ENCODE measurements around the gene TTYH1. TPM values are rescaled to one million over a fixed set of nuclear protein-coding genes. Genes with fewer than 3 reads are reported as not detected.

Gene TTYH1
- polyA plus RNA-seq, 2 of the 4 experiments (the other 2 are of a cell fraction) = 0.15 to 0.31 TPM

- Histone ChIP-seq H3K4me2 (no peak overlapping the region), H3K27ac (no peak overlapping the region), H3K9me3 (no peaks in the 10 kb centered on the region), H3K4me1 (peaks cover 27% of the 10 kb centered on the region), H3K4me3 (no peak overlapping the region)
- FAIRE-seq = no peak
- POLR2A ChIA-PET = interaction anchor here (7.1 kb wide), 1 partner anchor 9 kb away, joined by 130 read pairs; the partner anchor contains the start of gene LENG8
- DNase-seq (ENCODE audit: low read depth in 1 of 2, low spot score in 1 of 2) = no peak
- CTCF ChIA-PET = interaction anchor here (0.9 to 2.0 kb wide), 3 partner anchors 10 to 20 kb away, joined by 3 to 4 read pairs (median 3); no protein-coding TSS in a partner anchor
- TF ChIP-seq POLR2AphosphoS2 (conservative IDR thresholded peaks at IDR 0.05; ENCODE audit: low read length) (0 out of 2 replicates have a peak, but pooled peaks have one; percentile 25), REST (IDR thresholded peaks at IDR 0.05) (no peak)
- WGBS (ENCODE audit: missing lambda C conversion rate) = 94% methylated on average over 42 of the region's 42 CpGs
- ATAC-seq = no peak
Measured at GRCh38 chr19:54457773-54458647, 42.7 kb downstream of the TTYH1 start.

GRCh38 chr19:54458648-54459281 is 43.5 kb downstream of the TTYH1 start:
- Histone ChIP-seq H3K4me3 (no peak overlapping the region), H3K9me3 (no peaks in the 10 kb centered on the region), H3K4me1 (peaks cover 27% of the 10 kb centered on the region), H3K27ac (no peak overlapping the region), H3K4me2 (no peak overlapping the region)
- DNase-seq (ENCODE audit: low read depth in 1 of 2, low spot score in 1 of 2) (no peak), FAIRE-seq (no peak), ATAC-seq (no peak)
- WGBS (ENCODE audit: missing lambda C conversion rate) = 91% methylated on average over 11 of the region's 11 CpGs
- TF ChIP-seq CBX2 (IDR thresholded peaks at IDR 0.05; ENCODE audit: borderline replicate concordance, low read depth) (no peak), MAFK (IDR thresholded peaks at IDR 0.05; ENCODE audit: partially characterized antibody) (no peak), FOXS1 (CRISPR knock-in tag; IDR thresholded peaks at IDR 0.05) (no peak), HDAC2 (IDR thresholded peaks at IDR 0.05) (no peak), E2F6 (IDR thresholded peaks at IDR 0.05; ENCODE audit: borderline replicate concordance, low read depth) (no peak), BCL3 (IDR thresholded peaks at IDR 0.05) (no peak), JUN (IDR thresholded peaks at IDR 0.05) (no peak), KDM5A (IDR thresholded peaks at IDR 0.05) (no peak), ESRRA (IDR thresholded peaks at IDR 0.05; ENCODE audit: borderline replicate concordance, low read length) (no peak), HOXA7 (CRISPR knock-in tag; IDR thresholded peaks at IDR 0.05) (no peak), PHF8 (IDR thresholded peaks at IDR 0.05; ENCODE audit: borderline replicate concordance, low read depth) (no peak), HES2 (IDR thresholded peaks at IDR 0.05) (no peak), RNF2 (IDR thresholded peaks at IDR 0.05; ENCODE audit: borderline replicate concordance, low read depth) (no peak), RAD21 (conservative IDR thresholded peaks at IDR 0.05 in 1 of 2, IDR thresholded peaks at IDR 0.05 in 1 of 2) (no peak), GATA3 (IDR thresholded peaks at IDR 0.05; ENCODE audit: borderline replicate concordance) (no peak), ZFP36 (IDR thresholded peaks at IDR 0.05; ENCODE audit: borderline replicate concordance, partially characterized antibody) (no peak), TP53 (CRISPR knock-in tag; IDR thresholded peaks at IDR 0.05) (no peak)
- ChIA-PET POLR2A (interaction anchor here (7.1 kb wide), 1 partner anchor 9 kb away, joined by 130 read pairs; the partner anchor contains the start of gene LENG8), CTCF (interaction anchor here (0.9 to 2.0 kb wide), 3 partner anchors 10 to 13 kb away, joined by 3 to 4 read pairs (median 3); partner anchors contain the start of gene LENG8)
